ENCODE data around the gene CIAO2A. TPM values are rescaled to one million over a fixed set of nuclear protein-coding genes. Genes with fewer than 3 reads are reported as not detected.

The CIAO2A gene
- total and polyA plus RNA-seq, 4 donors: 40.4 to 95.6 (median 82.8) TPM

- no peak overlapping the region for H3K4me3 ChIP-seq
- peaks cover 0 to 13% (median 0%) of the 10 kb centered on the region in 5 donors for H3K4me1 ChIP-seq (ENCODE audit: control insufficient read depth in 5 of 5, insufficient read depth in 5 of 5, low read length in 5 of 5)
- no peak overlapping the region for H3K9ac ChIP-seq (ENCODE audit: insufficient read depth in 1 of 2, low read length in 2 of 2)
- no peaks in the 10 kb centered on the region for H3K9me3 ChIP-seq (ENCODE audit: control insufficient read depth in 4 of 4, insufficient read depth in 3 of 4, low read length in 3 of 4)
- H3K27me3 ChIP-seq (ENCODE audit: control insufficient read depth in 3 of 3, insufficient read depth in 3 of 3, low read length in 2 of 3): no peaks in the 10 kb centered on the region
- no peak for DNase-seq
- 91 to 99% methylated on average over 4 of the region's 4 CpGs for WGBS, 2 donors
- TF ChIP-seq CTCF (IDR thresholded peaks at IDR 0.05; ENCODE audit: control extremely low read depth, extremely low read depth): no peak
- H3K27ac ChIP-seq (ENCODE audit: low read depth in 1 of 2, low read length in 1 of 2): peak overlapping the region; percentile 47 to 90
- peaks cover 5 to 13% (median 9%) of the 10 kb centered on the region in 4 donors for H3K36me3 ChIP-seq (ENCODE audit: control insufficient read depth in 4 of 4, insufficient read depth in 4 of 4, low read length in 4 of 4)
- ATAC-seq (ENCODE audit: insufficient read depth, low FRiP score): no peak
These were observed 21.5 kb downstream of the CIAO2A start for GRCh38 chr15:64071931-64072765.

GRCh38 chr15:64070965-64071851 lies 22.4 kb downstream of the CIAO2A start:
- ATAC-seq (ENCODE audit: insufficient read depth, low FRiP score) (peak; percentile 31), DNase-seq (peak in 2 of 3 donors; percentile 55 to 59)
- Histone ChIP-seq H3K27me3 (ENCODE audit: control insufficient read depth in 3 of 3, insufficient read depth in 3 of 3, low read length in 2 of 3) (no peaks in the 10 kb centered on the region), H3K4me1 (ENCODE audit: control insufficient read depth in 5 of 5, insufficient read depth in 5 of 5, low read length in 5 of 5) (peaks cover 0 to 13% (median 0%) of the 10 kb centered on the region in 5 donors), H3K9me3 (ENCODE audit: control insufficient read depth in 4 of 4, insufficient read depth in 3 of 4, low read length in 3 of 4) (no peaks in the 10 kb centered on the region), H3K27ac (ENCODE audit: low read depth in 1 of 2, low read length in 1 of 2) (peak overlapping the region; percentile 47 to 90), H3K9ac (ENCODE audit: insufficient read depth in 1 of 2, low read length in 2 of 2) (no peak overlapping the region), H3K4me3 (no peak overlapping the region), H3K36me3 (ENCODE audit: control insufficient read depth in 4 of 4, insufficient read depth in 4 of 4, low read length in 4 of 4) (peaks cover 5 to 13% (median 9%) of the 10 kb centered on the region in 4 donors)
- 68 to 72% methylated on average over 8 of the region's 8 CpGs for WGBS, 2 donors
- no peak for TF ChIP-seq CTCF (IDR thresholded peaks at IDR 0.05; ENCODE audit: control extremely low read depth, extremely low read depth)

- H3K9ac ChIP-seq (ENCODE audit: insufficient read depth in 1 of 2, low read length in 2 of 2): no peak overlapping the region
- H3K4me1 ChIP-seq (ENCODE audit: control insufficient read depth in 5 of 5, insufficient read depth in 5 of 5, low read length in 5 of 5): peaks cover 0 to 13% (median 0%) of the 10 kb centered on the region in 5 donors
- H3K9me3 ChIP-seq (ENCODE audit: control insufficient read depth in 4 of 4, insufficient read depth in 3 of 4, low read length in 3 of 4): no peaks in the 10 kb centered on the region
- no peaks in the 10 kb centered on the region for H3K27me3 ChIP-seq (ENCODE audit: control insufficient read depth in 3 of 3, insufficient read depth in 3 of 3, low read length in 2 of 3)
- H3K36me3 ChIP-seq (ENCODE audit: control insufficient read depth in 4 of 4, insufficient read depth in 4 of 4, low read length in 4 of 4): peaks cover 5 to 13% (median 8%) of the 10 kb centered on the region in 4 donors
- 94 to 95% methylated on average over 3 of the region's 3 CpGs for WGBS, 2 donors
- no peak for TF ChIP-seq CTCF (IDR thresholded peaks at IDR 0.05; ENCODE audit: control extremely low read depth, extremely low read depth)
- no peak overlapping the region for H3K4me3 ChIP-seq
- DNase-seq (no peak), ATAC-seq (ENCODE audit: insufficient read depth, low FRiP score) (no peak)
- H3K27ac ChIP-seq (ENCODE audit: low read depth in 1 of 2, low read length in 1 of 2): peak overlapping the region in 1 of 2 donors; percentile 52
These were observed 23.5 kb downstream of the CIAO2A start for GRCh38 chr15:64070106-64070505.
